Fibroblast of the aortic adventitia (primary cell): ENCODE data around the gene CSNK2B. TPM values are rescaled to one million over a fixed set of nuclear protein-coding genes. Genes with fewer than 3 reads are reported as not detected.

Experiments used
- DNase-seq: peaks from one replicate; pipeline ENCODE4 v3.0.0-alpha.2; 2010; ENCODE audit warnings: low read depth
- H3K4me3 ChIP-seq: 2 replicates; pipeline ENCODE4 v1.5.1; 2011; ENCODE audit warnings: low read depth, mild to moderate bottlenecking, control low read depth, low read length, moderate library complexity
- total RNA-seq: library from RNA; depleted of rRNA; stranded (reverse); fragments of >200 nt; gene quantifications from 2 replicates; pipeline ENCODE4 v1.2.3, GENCODE V29; 2012; ENCODE audit warnings: low replicate concordance
- TF ChIP-seq, protein P1 (sequence below): IDR thresholded peaks from 2 replicates; pipeline ENCODE4 v1.5.1; 2011; ENCODE audit warnings: mild to moderate bottlenecking, low read length, control low read depth, inconsistent platforms; ENCODE audit not compliant: insufficient read depth

Gene CSNK2B
- total RNA-seq, 1 donor = 214 TPM

DNA sequence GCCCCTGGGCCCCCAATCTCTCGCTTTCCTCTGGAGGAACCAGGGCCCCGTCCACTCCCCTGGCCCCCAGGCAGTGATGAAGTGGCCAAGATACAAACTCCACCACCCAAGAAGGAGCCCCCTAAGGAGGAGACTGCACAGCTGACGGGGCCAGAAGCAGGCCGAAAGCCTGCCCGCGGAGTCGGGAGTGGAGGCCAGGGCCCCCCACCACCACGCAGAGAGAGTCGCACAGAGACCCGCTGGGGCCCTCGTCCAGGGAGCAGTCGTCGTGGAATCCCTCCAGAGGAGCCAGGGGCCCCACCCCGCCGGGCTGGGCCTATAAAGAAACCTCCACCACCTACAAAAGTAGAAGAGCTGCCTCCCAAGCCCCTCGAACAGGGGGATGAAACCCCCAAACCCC, 34.7 kb upstream of the CSNK2B start:
- DNase-seq = no peak
- no peak overlapping the region for H3K4me3 ChIP-seq
- TF ChIP-seq, protein P1, sequence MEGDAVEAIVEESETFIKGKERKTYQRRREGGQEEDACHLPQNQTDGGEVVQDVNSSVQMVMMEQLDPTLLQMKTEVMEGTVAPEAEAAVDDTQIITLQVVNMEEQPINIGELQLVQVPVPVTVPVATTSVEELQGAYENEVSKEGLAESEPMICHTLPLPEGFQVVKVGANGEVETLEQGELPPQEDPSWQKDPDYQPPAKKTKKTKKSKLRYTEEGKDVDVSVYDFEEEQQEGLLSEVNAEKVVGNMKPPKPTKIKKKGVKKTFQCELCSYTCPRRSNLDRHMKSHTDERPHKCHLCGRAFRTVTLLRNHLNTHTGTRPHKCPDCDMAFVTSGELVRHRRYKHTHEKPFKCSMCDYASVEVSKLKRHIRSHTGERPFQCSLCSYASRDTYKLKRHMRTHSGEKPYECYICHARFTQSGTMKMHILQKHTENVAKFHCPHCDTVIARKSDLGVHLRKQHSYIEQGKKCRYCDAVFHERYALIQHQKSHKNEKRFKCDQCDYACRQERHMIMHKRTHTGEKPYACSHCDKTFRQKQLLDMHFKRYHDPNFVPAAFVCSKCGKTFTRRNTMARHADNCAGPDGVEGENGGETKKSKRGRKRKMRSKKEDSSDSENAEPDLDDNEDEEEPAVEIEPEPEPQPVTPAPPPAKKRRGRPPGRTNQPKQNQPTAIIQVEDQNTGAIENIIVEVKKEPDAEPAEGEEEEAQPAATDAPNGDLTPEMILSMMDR = no peak

DNA sequence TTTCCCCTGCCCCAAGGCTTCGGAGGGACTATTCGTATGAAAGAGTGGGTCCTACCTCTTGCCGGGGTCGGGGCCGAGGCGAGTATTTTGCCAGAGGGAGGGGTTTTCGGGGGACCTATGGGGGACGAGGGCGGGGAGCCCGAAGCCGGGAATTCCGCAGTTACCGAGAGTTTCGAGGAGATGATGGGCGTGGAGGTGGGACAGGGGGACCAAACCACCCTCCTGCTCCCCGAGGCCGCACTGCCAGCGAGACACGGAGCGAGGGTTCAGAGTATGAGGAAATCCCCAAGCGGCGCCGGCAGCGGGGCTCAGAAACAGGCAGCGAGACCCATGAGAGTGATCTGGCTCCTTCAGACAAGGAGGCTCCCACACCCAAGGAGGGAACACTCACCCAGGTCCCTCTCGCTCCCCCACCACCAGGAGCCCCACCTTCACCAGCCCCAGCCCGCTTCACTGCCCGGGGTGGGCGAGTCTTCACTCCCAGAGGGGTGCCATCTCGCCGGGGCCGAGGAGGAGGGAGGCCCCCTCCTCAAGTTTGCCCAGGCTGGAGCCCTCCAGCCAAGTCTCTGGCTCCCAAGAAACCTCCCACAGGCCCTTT, 34.1 kb upstream of the CSNK2B start:
- DNase-seq = no peak
- H3K4me3 ChIP-seq = no peak overlapping the region
- TF ChIP-seq, protein P1 = no peak

DNA sequence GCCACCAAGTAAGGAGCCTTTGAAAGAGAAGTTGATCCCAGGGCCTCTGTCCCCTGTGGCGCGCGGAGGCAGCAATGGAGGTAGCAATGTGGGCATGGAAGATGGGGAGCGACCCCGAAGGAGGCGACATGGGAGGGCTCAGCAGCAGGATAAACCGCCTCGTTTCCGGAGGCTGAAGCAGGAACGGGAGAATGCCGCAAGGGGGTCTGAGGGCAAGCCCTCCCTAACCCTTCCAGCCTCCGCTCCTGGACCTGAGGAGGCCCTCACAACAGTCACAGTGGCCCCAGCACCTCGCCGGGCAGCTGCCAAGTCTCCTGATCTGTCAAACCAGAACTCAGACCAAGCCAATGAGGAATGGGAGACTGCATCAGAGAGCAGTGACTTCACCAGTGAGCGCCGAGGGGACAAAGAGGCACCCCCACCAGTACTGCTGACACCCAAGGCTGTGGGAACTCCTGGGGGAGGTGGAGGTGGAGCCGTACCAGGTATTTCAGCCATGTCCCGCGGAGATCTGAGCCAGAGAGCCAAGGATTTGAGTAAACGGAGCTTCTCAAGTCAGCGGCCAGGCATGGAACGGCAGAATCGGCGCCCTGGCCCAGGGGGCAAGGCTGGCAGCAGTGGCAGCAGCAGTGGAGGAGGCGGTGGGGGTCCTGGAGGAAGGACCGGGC, 33.5 kb upstream of the CSNK2B start:
- no peak overlapping the region for H3K4me3 ChIP-seq
- no peak for DNase-seq
- TF ChIP-seq, protein P1 = no peak

DNA sequence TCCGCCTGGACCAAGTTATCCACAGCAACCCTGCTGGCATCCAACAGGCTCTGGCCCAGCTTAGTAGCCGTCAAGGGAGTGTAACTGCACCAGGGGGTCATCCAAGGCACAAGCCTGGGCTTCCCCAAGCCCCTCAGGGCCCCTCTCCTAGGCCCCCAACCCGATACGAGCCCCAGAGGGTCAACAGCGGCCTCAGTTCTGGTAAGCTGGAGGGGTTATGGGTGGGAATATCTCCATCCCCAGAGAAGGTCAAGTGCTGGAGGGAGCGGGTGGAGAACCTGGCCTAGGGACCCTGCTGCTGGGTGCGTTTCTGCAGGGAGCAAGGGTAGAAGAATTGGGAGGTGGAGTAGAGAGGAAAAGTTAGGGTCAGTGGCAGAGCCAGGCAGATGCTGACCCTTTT, 32.4 kb upstream of the CSNK2B start:
- TF ChIP-seq, protein P1 = no peak
- no peak for DNase-seq
- H3K4me3 ChIP-seq = no peak overlapping the region

DNA sequence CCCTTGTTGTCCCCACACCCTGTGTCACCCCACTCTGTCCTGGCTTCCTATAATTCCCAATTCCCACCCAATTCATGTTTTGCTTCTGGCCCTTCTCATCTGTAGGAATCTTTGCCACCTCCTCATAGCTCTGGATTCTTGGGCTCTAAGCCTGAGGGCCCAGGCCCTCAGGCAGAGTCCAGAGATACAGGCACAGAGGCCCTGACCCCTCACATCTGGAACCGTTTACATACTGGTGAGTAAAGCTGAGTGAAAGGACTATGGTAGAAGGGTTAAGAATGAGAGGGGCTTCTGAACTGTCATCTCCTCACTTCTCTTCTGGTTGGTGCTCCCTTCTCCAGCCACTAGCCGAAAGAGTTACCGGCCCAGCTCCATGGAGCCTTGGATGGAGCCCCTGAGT, 31.7 kb upstream of the CSNK2B start:
- no peak for DNase-seq
- no peak overlapping the region for H3K4me3 ChIP-seq
- TF ChIP-seq, protein P1 = no peak

DNA sequence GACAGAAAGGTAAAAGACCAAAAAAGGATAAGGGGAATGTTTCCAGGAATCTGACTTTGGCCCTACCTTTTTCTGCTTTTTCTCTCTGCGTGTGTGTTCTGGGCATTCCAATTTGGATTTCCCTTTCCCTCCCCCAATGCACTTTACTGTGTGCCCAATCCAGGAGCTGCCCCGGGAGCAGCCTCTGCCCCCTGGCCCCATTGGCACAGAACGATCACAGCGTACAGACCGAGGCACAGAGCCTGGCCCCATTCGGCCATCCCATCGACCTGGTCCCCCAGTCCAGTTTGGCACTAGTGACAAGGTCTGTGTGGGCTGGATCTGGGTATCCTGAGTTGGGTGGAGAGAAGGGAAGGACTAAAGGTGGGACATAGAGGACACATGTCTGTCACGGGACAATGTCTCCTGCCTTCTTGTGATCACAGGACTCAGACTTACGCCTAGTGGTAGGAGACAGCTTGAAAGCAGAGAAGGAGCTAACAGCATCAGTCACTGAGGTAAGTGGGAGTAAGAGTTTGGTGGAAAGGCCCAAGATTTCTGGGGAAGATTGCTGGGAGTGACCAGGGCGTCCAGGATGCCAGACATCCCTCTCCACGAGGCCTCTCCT, 30.8 kb upstream of the CSNK2B start:
- no peak for DNase-seq
- no peak overlapping the region for H3K4me3 ChIP-seq
- TF ChIP-seq, protein P1 = no peak
